NOMO-1 treated with DMSO at 0.1 percent for 48 hours (cell line): ENCODE data around the gene TPSD1.
"Not testable (repeated sequence)": the region's sequence is repeated elsewhere in the genome, so short reads cannot be mapped to it uniquely, and the experiment has no call there.

Experiments
- DNase-seq: peaks from one replicate; lab custom pipeline; 2025; ENCODE audit not compliant: unreplicated experiment; lab: John Stamatoyannopoulos, UW

Gene TPSD1

GRCh38 chr16:1220841-1221627 is 34.8 kb upstream of the TPSD1 start:
- no peak for DNase-seq

DNA sequence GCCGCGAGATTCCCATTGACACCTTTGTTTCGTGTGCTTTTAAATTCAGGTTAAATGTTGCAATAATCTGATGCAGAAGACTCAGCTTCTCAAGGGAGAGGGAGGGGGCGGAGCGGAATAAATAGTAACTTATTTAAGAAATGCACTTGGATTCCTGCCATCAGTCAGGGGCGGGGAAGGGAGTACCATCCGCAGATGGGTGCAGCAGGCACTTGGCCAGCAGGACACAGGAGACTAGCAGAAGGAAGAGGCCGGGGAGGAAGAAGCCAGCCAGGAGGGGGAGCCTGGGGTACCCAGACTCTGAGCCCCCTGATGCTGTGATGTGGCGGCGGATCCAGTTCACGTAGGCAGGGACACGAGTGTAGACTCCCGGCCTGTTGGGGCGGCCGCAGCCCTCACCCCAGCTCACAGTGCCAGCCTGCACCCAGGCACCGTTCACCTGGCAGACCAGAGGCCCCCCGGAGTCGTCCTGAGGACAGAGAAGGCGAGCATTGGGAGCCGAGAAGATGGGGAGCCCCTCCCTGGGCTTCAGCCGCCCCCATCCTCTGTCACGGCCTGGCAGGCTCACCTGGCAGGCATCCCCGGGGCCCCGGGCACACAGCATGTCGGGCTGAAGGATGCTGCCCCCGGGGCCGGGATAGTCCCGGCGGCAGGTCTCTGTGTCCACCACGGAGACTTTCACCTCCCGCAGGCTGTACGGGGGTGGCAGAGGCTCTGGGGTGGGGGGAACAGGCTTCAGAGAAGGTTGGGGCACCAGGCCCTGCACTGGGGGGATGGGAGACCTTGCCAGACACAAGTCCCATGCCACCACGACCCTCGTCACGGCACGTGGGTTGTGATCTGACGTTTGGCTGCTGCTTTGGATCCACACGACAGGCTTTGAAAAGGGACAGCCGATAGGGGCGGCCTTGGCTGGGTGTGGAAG is 34.0 kb upstream of the TPSD1 start:
- DNase-seq = no peak

DNA sequence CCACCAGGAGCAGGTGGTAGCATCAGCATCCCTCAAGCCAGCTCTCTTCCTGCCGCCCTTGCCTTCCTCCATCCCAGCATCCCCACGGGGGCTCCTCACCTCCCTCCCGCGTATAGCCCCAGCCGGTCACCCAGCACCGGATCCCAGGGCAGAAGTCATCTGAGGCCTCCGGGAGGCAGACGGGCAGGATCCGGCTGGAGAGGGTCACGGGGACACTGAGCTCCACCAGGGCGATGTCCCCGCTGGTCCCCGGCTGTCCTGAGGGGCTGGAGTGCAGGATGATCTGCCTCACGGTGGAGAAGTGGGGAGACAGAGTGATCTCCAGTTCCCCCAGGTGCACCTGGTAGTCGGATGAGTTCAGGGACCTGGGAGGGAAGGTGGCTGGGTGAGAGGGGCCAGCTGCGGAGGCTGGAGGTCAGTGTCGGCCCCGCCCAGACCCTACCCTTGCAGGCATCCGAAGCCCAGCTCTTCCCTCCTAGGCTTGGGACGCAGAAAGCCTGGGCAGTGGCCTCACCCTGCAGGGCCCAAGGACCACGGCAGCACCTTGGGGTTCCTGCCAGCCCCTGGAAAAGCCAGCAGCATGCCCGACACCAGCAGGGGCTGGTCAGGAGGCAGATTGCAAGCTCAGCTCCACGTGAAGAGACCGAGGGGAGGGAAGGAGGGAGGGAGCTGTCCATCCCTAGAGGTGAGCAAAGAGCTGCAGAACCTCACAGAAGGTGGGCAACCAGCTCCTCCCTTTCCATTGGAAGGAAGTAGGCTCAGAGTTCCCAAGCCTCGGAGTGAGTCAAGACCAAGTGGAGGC is 33.1 kb upstream of the TPSD1 start:
- DNase-seq = no peak

DNA sequence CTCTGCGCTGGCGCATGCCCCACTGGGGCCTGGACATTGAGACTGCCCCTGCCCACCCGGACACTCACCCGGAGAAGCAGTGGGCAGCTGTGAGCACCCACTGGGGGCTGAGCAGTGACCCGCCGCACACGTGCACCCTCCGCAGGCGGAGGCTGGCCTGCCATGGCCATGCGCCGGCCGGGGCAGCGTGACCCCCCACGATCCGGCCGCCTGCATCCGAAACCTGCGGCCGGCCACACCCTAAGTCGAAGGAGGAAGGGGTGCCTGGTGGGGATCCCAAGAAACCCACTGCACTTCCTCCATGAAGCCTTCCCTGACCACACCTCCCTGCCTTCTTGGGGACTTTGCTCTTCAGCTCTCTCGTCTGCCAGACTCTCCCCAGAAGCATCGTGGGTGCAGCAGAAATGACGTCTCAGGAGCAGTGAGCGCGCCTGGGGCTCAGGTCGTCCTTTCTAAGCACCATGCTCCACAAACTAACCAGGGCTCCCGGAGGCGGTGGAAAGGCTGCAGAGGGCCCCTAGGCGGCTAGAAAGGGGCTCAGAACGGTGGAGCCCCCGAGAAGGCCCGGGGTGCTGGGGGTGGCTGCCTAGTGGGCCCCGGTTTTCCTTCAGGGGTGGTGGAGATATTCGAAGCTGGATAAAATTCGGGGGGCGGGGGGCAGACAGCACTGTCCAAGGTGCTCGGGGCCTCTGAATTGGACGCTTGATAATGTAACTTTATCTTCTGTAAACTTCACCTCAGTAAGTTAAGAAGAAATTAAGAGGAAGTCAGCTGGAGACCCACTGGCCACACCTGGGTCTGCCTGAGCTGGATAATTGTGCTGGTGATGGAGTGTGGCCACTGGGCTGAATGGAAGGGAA is 32.3 kb upstream of the TPSD1 start:
- no peak for DNase-seq

GRCh38 chr16:1224558-1224957 is 31.3 kb upstream of the TPSD1 start:
- no peak for DNase-seq

- no peak for DNase-seq
Observed at GRCh38 chr16:1225051-1225451, 30.8 kb upstream of the TPSD1 start, which contains the start of gene TPSG1. Gene TPSG1, minus strand, starts transcription at chr16:1225268. Its CDS starts 16 bp downstream, at chr16:1225252.

DNA sequence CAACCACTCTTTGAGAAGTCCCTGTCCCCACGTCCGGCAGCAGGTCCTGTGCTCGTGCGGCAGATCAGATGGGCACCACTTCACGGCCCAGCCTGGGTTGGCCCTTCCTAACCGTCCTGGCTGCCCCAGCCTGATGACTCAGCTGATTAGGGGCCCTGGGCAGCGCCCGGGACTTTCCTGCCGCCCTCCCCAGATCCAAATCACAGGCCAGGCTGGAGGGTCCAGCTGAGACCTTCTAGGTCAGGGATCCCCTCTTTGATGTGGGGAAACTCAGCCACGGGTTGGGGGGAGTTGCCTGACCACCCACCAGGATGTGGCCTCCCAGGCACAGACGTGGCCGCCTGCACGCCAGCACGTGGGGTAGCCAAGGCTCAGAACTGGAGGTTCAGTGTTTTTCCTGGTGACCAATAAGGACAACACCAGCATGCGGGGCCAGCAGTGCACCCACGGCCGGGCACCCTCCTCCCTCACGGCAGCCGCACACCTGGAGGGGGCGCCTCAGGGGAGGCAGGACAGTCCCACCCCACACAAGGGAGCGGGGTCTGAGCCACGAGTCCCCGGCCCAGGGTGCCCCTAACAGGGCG is 30.0 kb upstream of the TPSD1 start:
- DNase-seq = not testable (repeated sequence)

GRCh38 chr16:1226692-1227091 is 29.2 kb upstream of the TPSD1 start:
- DNase-seq = not testable (repeated sequence)

DNA sequence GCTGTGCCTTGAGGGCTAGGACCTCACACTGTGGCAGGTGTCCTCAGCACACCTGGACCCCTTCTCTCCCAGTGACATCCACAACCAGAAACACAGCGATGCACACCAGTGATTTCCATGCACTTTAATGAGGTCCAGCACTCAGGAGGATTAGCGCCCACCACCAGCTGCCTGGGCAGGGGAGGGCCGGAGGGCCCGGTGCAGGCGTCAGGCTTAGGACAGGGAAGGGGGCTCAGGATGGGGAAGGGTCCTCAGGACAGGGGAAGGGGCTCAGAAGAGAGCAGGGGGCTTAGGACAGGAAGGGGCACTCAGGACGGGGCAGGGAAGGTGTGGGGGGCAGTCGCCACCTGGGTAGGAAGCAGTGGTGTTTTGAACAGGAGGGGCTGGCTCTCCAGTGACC is 27.6 kb upstream of the TPSD1 start:
- DNase-seq = not testable (repeated sequence)

DNA sequence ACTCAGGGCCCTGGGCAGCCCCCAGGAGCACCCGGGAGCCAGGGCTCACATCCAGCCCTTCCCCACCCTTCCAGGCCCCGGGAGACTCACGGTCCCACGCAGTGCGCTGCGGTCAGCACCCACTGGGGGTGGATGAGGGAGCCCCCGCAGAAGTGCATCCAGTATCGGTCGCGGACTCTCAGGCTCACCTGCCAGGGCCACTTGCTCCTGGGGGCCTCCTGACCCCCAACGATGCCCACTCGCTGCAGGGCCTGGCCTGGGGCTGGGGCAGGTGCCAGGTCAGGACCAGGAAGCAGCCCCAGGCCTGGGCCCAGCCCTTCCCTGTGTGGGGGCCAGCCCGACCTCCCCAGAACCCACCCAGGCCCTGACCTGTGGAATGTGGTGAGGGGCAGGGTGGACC is 26.4 kb upstream of the TPSD1 start:
- DNase-seq = not testable (repeated sequence)

DNA sequence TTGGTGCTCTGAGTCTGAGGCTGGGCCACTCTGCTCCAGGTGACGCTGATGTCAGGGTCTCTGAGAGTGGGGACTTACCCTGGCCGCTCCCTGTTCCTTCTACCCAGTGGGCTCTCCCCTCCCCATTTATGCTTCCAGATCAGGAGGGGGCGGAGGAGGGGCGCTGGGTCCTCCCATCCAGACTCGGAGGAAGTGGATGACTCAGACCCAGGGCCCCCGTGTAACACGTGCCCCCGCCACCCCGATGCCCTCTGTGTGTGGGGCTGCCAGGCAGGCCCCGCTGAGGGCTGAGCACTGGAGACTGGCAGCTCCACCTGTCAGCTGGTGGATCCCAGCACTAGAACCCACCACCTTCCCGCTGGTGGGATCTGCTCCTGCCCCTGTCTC is 25.8 kb upstream of the TPSD1 start, which contains the start of gene TPSB2:
Gene TPSB2, minus strand, starts transcription at position 101 of the 387 bp plus-strand sequence. CDS start 233 bp downstream, outside the sequence.
- DNase-seq = not testable (repeated sequence)

DNA sequence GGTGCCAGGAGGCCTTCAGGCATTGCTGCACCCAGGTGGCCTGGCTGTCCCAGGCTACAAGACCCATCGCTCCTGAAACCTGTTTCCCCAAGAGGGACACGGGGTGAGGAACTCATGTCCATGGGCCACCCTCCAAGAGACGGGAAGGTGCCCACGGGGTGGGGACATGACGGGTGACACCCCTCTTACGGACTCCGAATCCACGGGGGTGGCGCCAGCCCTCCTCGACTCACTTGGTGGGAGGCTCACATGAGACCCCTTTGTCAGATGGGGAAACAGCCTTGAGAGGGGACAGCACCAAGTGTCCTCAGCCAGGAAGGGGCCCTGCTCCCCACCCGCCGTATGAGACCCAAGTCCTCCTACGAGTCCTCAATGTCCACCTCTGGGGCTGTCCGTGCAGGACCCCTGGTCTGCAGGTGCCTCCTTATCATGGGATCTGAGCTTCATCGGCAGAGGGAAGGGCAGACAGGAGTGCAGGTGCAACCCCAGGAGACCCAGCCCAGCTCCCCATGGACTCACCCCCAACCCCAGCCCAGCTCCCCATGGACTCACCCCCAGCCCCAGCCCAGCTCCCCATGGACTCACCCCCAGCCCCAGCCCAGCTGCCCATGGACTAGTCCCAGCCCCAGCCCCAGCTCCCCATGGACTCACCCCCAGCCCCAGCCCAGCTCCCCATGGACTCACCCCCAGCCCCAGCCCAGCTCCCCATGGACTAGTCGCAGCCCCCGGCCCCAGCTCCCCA is 25.2 kb upstream of the TPSD1 start:
- not testable (repeated sequence) for DNase-seq

GRCh38 chr16:1231301-1231700 is 24.6 kb upstream of the TPSD1 start:
- not testable (repeated sequence) for DNase-seq

GRCh38 chr16:1232049-1232748 is 23.7 kb upstream of the TPSD1 start:
- not testable (repeated sequence) for DNase-seq

GRCh38 chr16:1236659-1237058 is 19.2 kb upstream of the TPSD1 start:
- DNase-seq = not testable (repeated sequence)

GRCh38 chr16:1237990-1238389 is 17.9 kb upstream of the TPSD1 start:
- no peak for DNase-seq

- DNase-seq = not testable (repeated sequence)
Observed at GRCh38 chr16:1238909-1239308, 17.0 kb upstream of the TPSD1 start.

- DNase-seq = not testable (repeated sequence)
Observed at GRCh38 chr16:1239575-1239974, 16.3 kb upstream of the TPSD1 start.
